C1 segment of cervical spinal cord (tissue), 14 donors: ENCODE data around the gene SLC25A44.
A peak's percentile ranks its signal among the peaks of the same experiment; 100 is the strongest.

Experiments used
- DNase-seq, 14 donors: peaks; one replicate each; lab custom pipeline; 2025; lab: John Stamatoyannopoulos, UW

The SLC25A44 gene

GRCh38 chr1:156193488-156194299 is at the start of gene SLC25A44:
SLC25A44 (plus strand) TSS chr1:156194104; CDS start chr1:156199848, 5,744 bp downstream.
- DNase-seq, result peak; percentile 76 to 100 (median 97)

- no peak for DNase-seq
Measured at GRCh38 chr1:156144742-156145141, 49.2 kb upstream of the SLC25A44 start.

GRCh38 chr1:156145650-156146019 is 48.3 kb upstream of the SLC25A44 start:
- no peak for DNase-seq

GRCh38 chr1:156146020-156146768 is 47.7 kb upstream of the SLC25A44 start:
- peak in 8 of 14 donors; percentile 32 to 67 (median 56) for DNase-seq

- peak in 10 of 14 donors; percentile 27 to 61 (median 54) for DNase-seq
Measured at GRCh38 chr1:156146769-156147405, 47.0 kb upstream of the SLC25A44 start.

GRCh38 chr1:156148216-156148615 is 45.7 kb upstream of the SLC25A44 start:
- DNase-seq, result peak in 2 of 14 donors; percentile 19 to 40

- no peak for DNase-seq
Measured at GRCh38 chr1:156149374-156150332, 44.3 kb upstream of the SLC25A44 start.

- no peak for DNase-seq
Measured at GRCh38 chr1:156150333-156151011, 43.4 kb upstream of the SLC25A44 start.

- peak in 1 of 14 donors; percentile 12 for DNase-seq
Measured at GRCh38 chr1:156151093-156151688, 42.7 kb upstream of the SLC25A44 start.

- DNase-seq, result no peak
Measured at GRCh38 chr1:156152628-156153027, 41.3 kb upstream of the SLC25A44 start.

- DNase-seq, result no peak
Measured at GRCh38 chr1:156153362-156153761, 40.5 kb upstream of the SLC25A44 start, which contains the start of gene SEMA4A. SEMA4A (plus strand) TSS chr1:156153585; CDS start chr1:156154579, 994 bp downstream.

- DNase-seq, result peak in 3 of 14 donors; percentile 12 to 36 (median 23)
Measured at GRCh38 chr1:156154317-156154749, 39.6 kb upstream of the SLC25A44 start.

GRCh38 chr1:156155756-156156510 is 38.0 kb upstream of the SLC25A44 start:
- DNase-seq, result no peak

GRCh38 chr1:156157506-156157905 is 36.4 kb upstream of the SLC25A44 start:
- DNase-seq, result no peak

GRCh38 chr1:156157966-156158365 is 35.9 kb upstream of the SLC25A44 start:
- DNase-seq, result no peak

- DNase-seq, result no peak
Measured at GRCh38 chr1:156160000-156160742, 33.7 kb upstream of the SLC25A44 start.

GRCh38 chr1:156160743-156161171 is 33.1 kb upstream of the SLC25A44 start:
- peak in 13 of 14 donors; percentile 18 to 83 (median 64) for DNase-seq

- DNase-seq, result no peak
Measured at GRCh38 chr1:156162430-156163037, 31.4 kb upstream of the SLC25A44 start.
